GM13976 (cell line): ENCODE data around the gene ARRB1.

Source experiments
- DNase-seq: peaks from one replicate; pipeline ENCODE4 v3.0.0; 2012; ENCODE audit warnings: low spot score
- CTCF ChIP-seq: IDR thresholded peaks from 2 replicates; pipeline ENCODE4 v1.5.1; 2012; ENCODE audit warnings: borderline replicate concordance, mild to moderate bottlenecking; ENCODE audit not compliant: insufficient read depth; ENCODE audit errors: extremely low read depth, missing control alignments, control extremely low read depth
- in situ Hi-C: fragments of 300-500 bp; cut with MboI; formaldehyde crosslinking; loops from one replicate; pipeline ENCODE4 v1.12.0; 2022; ENCODE audit warnings: low sequenced_read_pairs, mixed read lengths, inconsistent platforms; ENCODE audit not compliant: unreplicated experiment

The ARRB1 gene

GRCh38 chr11:75265851-75266531 is 85.5 kb downstream of the ARRB1 start:
- no peak for DNase-seq
- TF ChIP-seq CTCF = no peak
- in situ Hi-C loops = no loop called here

- TF ChIP-seq CTCF = no peak
- in situ Hi-C loops = no loop called here
- no peak for DNase-seq
These were observed 86.5 kb downstream of the ARRB1 start for GRCh38 chr11:75264971-75265370.

- no peak for TF ChIP-seq CTCF
- in situ Hi-C loops = no loop called here
- no peak for DNase-seq
These were observed 87.1 kb downstream of the ARRB1 start for GRCh38 chr11:75264356-75264755.

GRCh38 chr11:75263944-75264349 is 87.5 kb downstream of the ARRB1 start:
- in situ Hi-C loops = no loop called here

GRCh38 chr11:75262961-75263852 is 88.3 kb downstream of the ARRB1 start:
- in situ Hi-C loops = no loop called here
- no peak for DNase-seq
- TF ChIP-seq CTCF = no peak

More at GRCh38 chr11:75263944-75264349, 87.5 kb downstream of the ARRB1 start:
- DNase-seq = no peak
- no peak for TF ChIP-seq CTCF

- no peak for TF ChIP-seq CTCF
- in situ Hi-C loops = no loop called here
- no peak for DNase-seq
These were observed 89.0 kb downstream of the ARRB1 start for GRCh38 chr11:75262436-75262835.
